Adrenal gland (tissue), 12 donors: Measurements from ENCODE around the gene EOGT. TPM values are rescaled to one million over a fixed set of nuclear protein-coding genes. Genes with fewer than 3 reads are reported as not detected.

ENCODE experiments used
- DNase-seq, 7 donors: peaks; one replicate each; pipeline ENCODE4 v3.0.0-alpha.2; 2019 to 2020
- H3K27ac ChIP-seq, 5 donors: fragments of 200-600 bp; sonication (generic) in 4 of 5; 1 replicate in 3 of 5; 2 replicates in 2 of 5; pipeline versions ENCODE4 v1.5.1 to v1.8.0; 2016 to 2020; ENCODE audit warnings: mild to moderate bottlenecking in 1 of 5
- H3K27me3 ChIP-seq: fragments of 200-600 bp; 2 replicates; pipeline ENCODE4 v1.8.0; 2021
- H3K36me3 ChIP-seq, 2 donors: fragments of 200-600 bp; replicated peaks in 1 of 2; 1 replicate in 1 of 2; 2 replicates in 1 of 2; pipeline versions ENCODE4 v1.5.1 to v1.8.0; 2018 to 2022
- H3K4me1 ChIP-seq, 2 donors: fragments of 200-600 bp; replicated peaks in 1 of 2; 1 replicate in 1 of 2; 2 replicates in 1 of 2; pipeline versions ENCODE4 v1.5.1 to v1.8.0; 2018 to 2021
- H3K4me3 ChIP-seq, 4 donors: fragments of 200-600 bp; sonication (generic) in 3 of 4; one replicate each; pipeline ENCODE4 v1.5.1; 2016 to 2018
- H3K9me3 ChIP-seq, 3 donors: fragments of 200-600 bp; sonication (generic) in 1 of 3; replicated peaks in 1 of 3; 1 replicate in 2 of 3; 2 replicates in 1 of 3; pipeline versions ENCODE4 v1.5.1 to v1.8.0; 2016 to 2021
- POLR2A ChIP-seq, 2 donors: fragments of 450-650 bp; IDR thresholded peaks; one replicate each; pipeline ENCODE4 v1.6.1; 2017; ENCODE audit warnings: antibody characterized with exemption in 2 of 2, mild to moderate bottlenecking in 2 of 2, moderate library complexity in 1 of 2
- WGBS, 4 donors: extraction: QIAGEN DNeasy Blood & Tissue Kit in 2 of 4; methylation state at CpG; one replicate each; pipeline versions ENCODE4 v1.1.5 to v1.1.7; 2013 to 2017; 5-methylcytosine and 5-hydroxymethylcytosine counted together
- intact Hi-C, 2 donors: fragments of 100-400 bp; cut with DNase I; formaldehyde crosslinking; loops; one replicate each; pipeline versions ENCODE4 v1.14.1 to v1.15.0; 2022 to 2023
- polyA plus RNA-seq, 3 donors: library from polyadenylated mRNA; stranded (reverse); fragments of 200-250 nt in 2 of 3; fragments of 350-450 nt in 1 of 3; fragmentation: Illumina TruSeq in 1 of 3; extraction: RNeasy Lipid Tissue Mini Kit (QIAGEN cat#74804) in 1 of 3; gene quantifications; one replicate each; pipeline ENCODE4 v1.2.3, GENCODE V29; 2013 to 2014
- total RNA-seq, 9 donors: library from RNA; depleted of rRNA in 4 of 9; stranded (reverse); fragments of >200 nt in 4 of 9; fragments of 120-200 nt in 1 of 9; fragmentation: NEBNext Ultra II Directional in 1 of 9; extraction: Animal tissue kit (Norgen Biotek cat#: 25700) in 1 of 9; gene quantifications; one replicate each; pipeline versions ENCODE4 v1.1.0 to v1.2.4, GENCODE V29; 2013 to 2023
- TF ChIP-seq, protein P1 (sequence below), 6 experiments: fragments of 450-650 bp in 4 of 6; fragments of 200-600 bp in 2 of 6; sonication (generic) in 1 of 6; IDR thresholded peaks; 1 replicate in 5 of 6; 2 replicates in 1 of 6; pipeline versions ENCODE4 v1.5.1 to v1.8.0; 2016 to 2021; ENCODE audit warnings: antibody characterized with exemption in 6 of 6, mild to moderate bottlenecking in 2 of 6, moderate library complexity in 1 of 6
- donor health status: healthy with polysubstance abuse.
- donor health status: Bipolar disorder and iron deficiency.
- donor health status: DM: yes; HTN: yes; CAD: no.
- donor health status: DM: no; HTN: no; CAD: no.
- donor health status: DM: no; HTN: no; CAD: no.
- donor health status: DM: yes; HTN: yes; CAD: no.

Gene EOGT
- total and polyA plus RNA-seq, 12 donors = 15.9 to 43.7 (median 21.9) TPM

DNA sequence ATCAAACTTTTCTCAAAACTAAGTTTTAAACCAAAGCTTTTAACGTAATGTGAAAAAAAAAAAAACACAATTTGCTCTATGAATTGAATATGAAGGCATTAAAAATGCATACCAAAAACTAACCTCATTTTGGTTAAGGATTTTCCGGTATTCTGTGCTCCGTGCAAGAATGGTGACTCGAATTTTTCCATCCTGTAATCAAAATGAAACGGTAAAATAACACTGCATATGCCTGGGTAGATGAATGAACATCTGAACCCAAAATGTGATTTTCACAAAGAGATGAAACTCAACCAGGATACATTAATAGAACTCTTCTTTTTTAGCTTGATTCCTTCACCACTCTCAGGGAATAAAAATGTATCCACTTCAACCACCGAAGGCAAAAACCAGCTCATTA lies 26.2 kb downstream of the EOGT start:
- 76 to 91% (median 87%) methylated on average over 6 of the region's 6 CpGs for WGBS, 4 donors
- no peak for DNase-seq
- H3K4me1 ChIP-seq = no peaks in the 10 kb centered on the region
- TF ChIP-seq, protein P1, sequence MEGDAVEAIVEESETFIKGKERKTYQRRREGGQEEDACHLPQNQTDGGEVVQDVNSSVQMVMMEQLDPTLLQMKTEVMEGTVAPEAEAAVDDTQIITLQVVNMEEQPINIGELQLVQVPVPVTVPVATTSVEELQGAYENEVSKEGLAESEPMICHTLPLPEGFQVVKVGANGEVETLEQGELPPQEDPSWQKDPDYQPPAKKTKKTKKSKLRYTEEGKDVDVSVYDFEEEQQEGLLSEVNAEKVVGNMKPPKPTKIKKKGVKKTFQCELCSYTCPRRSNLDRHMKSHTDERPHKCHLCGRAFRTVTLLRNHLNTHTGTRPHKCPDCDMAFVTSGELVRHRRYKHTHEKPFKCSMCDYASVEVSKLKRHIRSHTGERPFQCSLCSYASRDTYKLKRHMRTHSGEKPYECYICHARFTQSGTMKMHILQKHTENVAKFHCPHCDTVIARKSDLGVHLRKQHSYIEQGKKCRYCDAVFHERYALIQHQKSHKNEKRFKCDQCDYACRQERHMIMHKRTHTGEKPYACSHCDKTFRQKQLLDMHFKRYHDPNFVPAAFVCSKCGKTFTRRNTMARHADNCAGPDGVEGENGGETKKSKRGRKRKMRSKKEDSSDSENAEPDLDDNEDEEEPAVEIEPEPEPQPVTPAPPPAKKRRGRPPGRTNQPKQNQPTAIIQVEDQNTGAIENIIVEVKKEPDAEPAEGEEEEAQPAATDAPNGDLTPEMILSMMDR (IDR thresholded peaks at IDR 0.05) = no peak
- no peak for TF ChIP-seq POLR2A (IDR thresholded peaks at IDR 0.05)
- no peaks in the 10 kb centered on the region for H3K27me3 ChIP-seq
- H3K36me3 ChIP-seq = peaks cover 0 to 29% of the 10 kb centered on the region in 2 donors
- H3K9me3 ChIP-seq = no peaks in the 10 kb centered on the region
- H3K4me3 ChIP-seq = no peak overlapping the region
- H3K27ac ChIP-seq = no peak overlapping the region
- intact Hi-C loops = no loop called here

DNA sequence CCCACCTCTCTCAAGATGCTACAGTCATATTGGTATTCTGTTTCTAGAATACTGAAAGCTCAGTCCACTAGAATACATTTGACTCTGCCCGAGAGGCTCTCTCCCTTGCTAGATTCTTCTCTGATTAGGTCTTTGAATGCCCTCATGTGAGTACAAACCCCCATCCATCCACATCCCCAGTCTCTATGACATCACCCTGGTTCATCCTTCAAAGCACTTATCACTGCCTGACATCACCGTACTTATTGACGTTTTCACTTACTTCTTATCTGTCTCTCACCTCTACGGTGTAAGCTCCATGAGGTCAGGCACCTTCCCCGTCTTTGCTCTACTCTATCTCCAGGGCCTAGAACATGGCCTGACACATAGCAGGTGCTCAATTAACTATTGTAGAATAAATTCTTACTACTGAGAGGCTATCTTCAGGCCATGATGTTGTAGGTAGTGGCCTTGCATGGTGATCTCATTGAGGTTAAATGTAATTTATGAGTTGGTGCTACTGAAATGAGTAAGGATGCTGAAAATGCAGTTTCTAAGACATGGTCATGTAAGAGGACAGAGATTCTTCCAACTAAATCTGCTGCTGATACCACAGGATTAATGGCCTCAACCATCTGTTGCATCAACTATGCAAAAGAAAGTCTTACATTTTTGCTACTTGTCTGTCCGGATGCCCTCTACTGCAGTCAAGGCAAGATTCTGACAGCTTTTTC lies 26.8 kb downstream of the EOGT start:
- no peaks in the 10 kb centered on the region for H3K9me3 ChIP-seq
- WGBS, 4 donors = 90 to 96% (median 92%) methylated on average over 6 of the region's 6 CpGs
- H3K4me1 ChIP-seq = no peaks in the 10 kb centered on the region
- intact Hi-C loops = no loop called here
- no peak for DNase-seq
- TF ChIP-seq, protein P1 (IDR thresholded peaks at IDR 0.05) = no peak
- TF ChIP-seq POLR2A (IDR thresholded peaks at IDR 0.05) = no peak
- H3K27me3 ChIP-seq = no peaks in the 10 kb centered on the region
- peaks cover 0 to 36% of the 10 kb centered on the region in 2 donors for H3K36me3 ChIP-seq
- no peak overlapping the region for H3K4me3 ChIP-seq
- H3K27ac ChIP-seq = no peak overlapping the region

DNA sequence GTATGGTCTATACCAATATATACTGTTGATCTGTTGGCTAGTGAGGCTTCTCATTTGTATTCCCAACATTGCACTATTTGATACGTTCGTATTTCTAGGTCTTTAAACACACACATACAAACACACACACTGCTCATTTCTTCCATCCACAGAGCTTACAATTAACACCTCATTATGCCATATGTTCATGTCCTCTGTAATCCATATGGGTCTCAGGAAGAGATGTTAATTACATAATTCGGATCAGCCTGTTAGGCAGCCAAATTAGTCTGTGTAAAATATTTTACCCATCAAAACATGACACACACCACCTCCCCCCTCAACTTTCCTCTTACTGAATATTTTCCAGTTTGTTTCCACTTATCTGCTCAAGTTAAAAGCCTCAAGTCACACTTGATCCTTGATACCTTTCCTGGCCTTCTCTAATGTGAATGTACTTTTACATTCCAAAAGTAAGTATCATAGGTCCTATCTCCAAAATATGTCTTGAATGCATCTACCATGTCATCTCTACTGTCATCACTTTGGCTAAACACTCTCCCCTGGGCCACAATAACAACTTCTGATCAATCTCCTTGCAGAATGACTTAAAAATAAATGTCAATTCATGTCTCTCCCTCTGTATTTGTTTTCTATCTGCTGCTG lies 28.2 kb downstream of the EOGT start:
- no peak for DNase-seq
- Histone ChIP-seq H3K36me3 (peaks cover 0 to 50% of the 10 kb centered on the region in 2 donors), H3K9me3 (no peaks in the 10 kb centered on the region), H3K4me3 (no peak overlapping the region), H3K27me3 (no peaks in the 10 kb centered on the region), H3K4me1 (no peaks in the 10 kb centered on the region), H3K27ac (no peak overlapping the region)
- WGBS, 4 donors = 54 to 96% (median 76%) methylated on average over 1 to 3 of the region's 3 CpGs
- intact Hi-C loops = no loop called here
- TF ChIP-seq, protein P1 (IDR thresholded peaks at IDR 0.05) = no peak
- no peak for TF ChIP-seq POLR2A (IDR thresholded peaks at IDR 0.05)

DNA sequence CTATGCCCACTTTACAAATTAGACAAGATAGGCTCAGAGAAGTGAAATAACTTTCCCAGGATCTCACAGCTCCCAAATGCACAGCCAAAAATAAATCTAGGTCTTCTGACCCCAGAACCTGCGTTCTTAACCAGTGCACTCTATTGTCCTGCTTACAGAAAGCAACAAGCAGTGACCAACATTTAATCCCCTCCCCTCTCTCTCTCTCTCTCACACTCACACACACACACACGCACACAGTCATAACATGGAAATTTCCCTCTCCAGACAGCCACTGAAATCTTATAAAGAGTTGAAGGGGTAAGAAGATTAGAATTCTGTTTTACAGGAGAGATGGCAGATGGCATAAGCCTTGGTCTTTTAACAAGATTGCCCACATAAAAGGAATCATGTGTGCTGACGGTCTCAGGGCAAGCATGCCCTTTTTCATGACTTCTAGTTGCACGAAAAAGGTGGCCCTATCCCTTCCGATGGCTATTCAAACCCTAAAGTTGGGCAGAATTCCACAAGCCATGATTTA lies 29.4 kb downstream of the EOGT start:
- no peak for TF ChIP-seq POLR2A (IDR thresholded peaks at IDR 0.05)
- Histone ChIP-seq H3K27ac (no peak overlapping the region), H3K27me3 (no peaks in the 10 kb centered on the region), H3K9me3 (no peaks in the 10 kb centered on the region), H3K36me3 (peaks cover 0 to 61% of the 10 kb centered on the region in 2 donors), H3K4me1 (no peaks in the 10 kb centered on the region), H3K4me3 (no peak overlapping the region)
- no peak for DNase-seq
- intact Hi-C loops = no loop called here
- WGBS, 4 donors = 73 to 89% (median 85%) methylated on average over 5 of the region's 5 CpGs
